Measurements from ENCODE around the gene PRICKLE1. TPM values are rescaled to one million over a fixed set of nuclear protein-coding genes. Genes with fewer than 3 reads are reported as not detected.
A peak's percentile ranks its signal among the peaks of the same experiment; 100 is the strongest.

Gene PRICKLE1
- total and polyA plus RNA-seq, 2 donors (not counting 1 experiment from before 2014, with no cell fraction given) = 6.3 to 21.6 TPM

GRCh38 chr12:42472376-42472775 is 117.2 kb downstream of the PRICKLE1 start:
- no peak for DNase-seq
- H3K4me1 ChIP-seq (ENCODE audit: control insufficient read depth in 2 of 2, insufficient read depth in 2 of 2, low read length in 2 of 2) = peaks cover 82 to 89% of the 10 kb centered on the region in 2 donors
- H3K9me3 ChIP-seq (ENCODE audit: control extremely low read depth in 1 of 3, control insufficient read depth in 2 of 3, insufficient read depth in 1 of 3, low read length in 2 of 3) = peaks cover 0 to 5% (median 0%) of the 10 kb centered on the region in 3 donors
- peaks cover 0 to 11% of the 10 kb centered on the region in 2 experiments for H3K36me3 ChIP-seq (replicated peaks in 1 of 2; ENCODE audit: control extremely low read depth in 1 of 2, control insufficient read depth in 1 of 2, extremely low read depth in 1 of 2, insufficient read depth in 2 of 2, low read length in 1 of 2)
- no peaks in the 10 kb centered on the region for H4K20me1 ChIP-seq (ENCODE audit: control insufficient read depth, insufficient read depth, low read length, poor library complexity, severe bottlenecking)
- no peak for ATAC-seq (ENCODE audit: low read depth)
- peak overlapping the region; percentile 9 for H3K4me3 Mint-ChIP-seq
- intact Hi-C loops (cut with micrococcal nuclease) = no loop called here
- H3K9ac ChIP-seq (ENCODE audit: low read length) = no peak overlapping the region
- ChIA-PET CTCF (interaction anchor here (1.2 to 8.0 kb wide), 2 partner anchors 9 to 95 kb away, joined by 4 to 111 read pairs; no protein-coding TSS in a partner anchor), POLR2A (interaction anchor here (1.0 kb wide), 1 partner anchor 11 kb away, joined by 4 read pairs; no protein-coding TSS in a partner anchor)
- H3K4me1 Mint-ChIP-seq = peaks cover 75% of the 10 kb centered on the region
- peak overlapping the region; percentile 71 for H3K4me2 ChIP-seq (replicated peaks; ENCODE audit: low read depth, low read length, poor library complexity, severe bottlenecking)
- H3K79me2 ChIP-seq (ENCODE audit: control insufficient read depth, insufficient read depth, low read length) = peaks cover 64% of the 10 kb centered on the region
- H3K9me3 Mint-ChIP-seq (ENCODE audit: insufficient read depth) = no peaks in the 10 kb centered on the region
- no peak overlapping the region for H3K4me3 ChIP-seq (ENCODE audit: control extremely low read depth in 1 of 5, extremely low read depth in 1 of 5, insufficient read depth in 1 of 5, low read depth in 2 of 5, low read length in 4 of 5)
- peak overlapping the region; percentile 83 for H3K27ac Mint-ChIP-seq
- TF ChIP-seq EZH2 (IDR thresholded peaks at IDR 0.05; ENCODE audit: borderline replicate concordance, insufficient read depth, low read depth, low read length, poor library complexity, severe bottlenecking) (no peak), CTCF (IDR thresholded peaks at IDR 0.05) (no peak)
- H3K27me3 Mint-ChIP-seq = no peaks in the 10 kb centered on the region
- H2AFZ ChIP-seq (ENCODE audit: insufficient read depth, low read depth, low read length, poor library complexity, severe bottlenecking) = no peak overlapping the region
- H3K27ac ChIP-seq (ENCODE audit: low read length in 2 of 2) = peak overlapping the region; percentile 49 to 81
- H3K27me3 ChIP-seq (replicated peaks in 1 of 4; ENCODE audit: control extremely low read depth in 1 of 4, control insufficient read depth in 3 of 4, insufficient read depth in 4 of 4, low read length in 3 of 4) = no peaks in the 10 kb centered on the region
- WGBS (ENCODE audit: insufficient coverage) = 95% methylated on average over 2 of the region's 3 CpGs
